Neural progenitor cell (in vitro differentiated cells): ENCODE results near the gene BTBD6. TPM values are rescaled to one million over a fixed set of nuclear protein-coding genes. Genes with fewer than 3 reads are reported as not detected.

Source experiments
- DNase-seq: peaks from one replicate; pipeline ENCODE4 v3.0.0-alpha.2; 2016; ENCODE audit warnings: low spot score
- H2AFZ ChIP-seq: fragments of 200-600 bp; sonication (generic); replicated peaks from 2 replicates; pipeline ENCODE4 v1.6.1; 2016; ENCODE audit warnings: antibody characterized with exemption
- H3F3A ChIP-seq: fragments of 200-600 bp; sonication (generic); 2 replicates; pipeline ENCODE4 v1.6.1; 2016; ENCODE audit warnings: antibody characterized with exemption, low read depth
- H3K27ac ChIP-seq: fragments of 200-600 bp; sonication (generic); 2 replicates; pipeline ENCODE4 v1.5.1; 2016; ENCODE audit warnings: mild to moderate bottlenecking
- H3K27me3 ChIP-seq: fragments of 200-600 bp; sonication (generic); 2 replicates; pipeline ENCODE4 v1.6.1; 2016; ENCODE audit warnings: mild to moderate bottlenecking, moderate library complexity
- H3K36me3 ChIP-seq: fragments of 200-600 bp; sonication (generic); 2 replicates; pipeline ENCODE4 v1.5.1; 2016
- H3K4me1 ChIP-seq: fragments of 200-600 bp; sonication (generic); 2 replicates; pipeline ENCODE4 v1.6.1; 2016; ENCODE audit warnings: mixed run types
- H3K4me2 ChIP-seq: fragments of 200-600 bp; sonication (generic); 2 replicates; pipeline ENCODE4 v1.6.1; 2016
- H3K4me3 ChIP-seq: fragments of 200-600 bp; sonication (generic); 2 replicates; pipeline ENCODE4 v1.5.1; 2016
- H3K79me2 ChIP-seq: fragments of 200-600 bp; sonication (generic); 2 replicates; pipeline ENCODE4 v1.6.1; 2016; ENCODE audit warnings: low read depth
- H3K9ac ChIP-seq: fragments of 200-600 bp; sonication (generic); 2 replicates; pipeline ENCODE4 v1.6.1; 2016
- H3K9me3 ChIP-seq: fragments of 200-600 bp; sonication (generic); 2 replicates; pipeline ENCODE4 v1.5.1; 2016; ENCODE audit warnings: low read depth
- H4K20me1 ChIP-seq: fragments of 200-600 bp; sonication (generic); 2 replicates; pipeline ENCODE4 v1.6.1; 2016; ENCODE audit warnings: low read depth
- H3K27ac Mint-ChIP-seq: 3 replicates; pipeline ENCODE4 v1.8.0; 2021; ENCODE audit warnings: mixed read lengths
- H3K27me3 Mint-ChIP-seq: 2 replicates; pipeline ENCODE4 v1.8.0; 2022; ENCODE audit warnings: low read depth, mild to moderate bottlenecking, inconsistent platforms, moderate library complexity, mixed read lengths; ENCODE audit not compliant: insufficient read depth
- H3K36me3 Mint-ChIP-seq: 3 replicates; pipeline ENCODE4 v1.8.0; 2021; ENCODE audit warnings: mixed read lengths
- H3K4me1 Mint-ChIP-seq: 3 replicates; pipeline ENCODE4 v1.8.0; 2021; ENCODE audit warnings: mixed read lengths
- H3K4me3 Mint-ChIP-seq: 3 replicates; pipeline ENCODE4 v1.8.0; 2021; ENCODE audit warnings: mild to moderate bottlenecking, moderate library complexity, mixed read lengths
- H3K9me3 Mint-ChIP-seq: 3 replicates; pipeline ENCODE4 v1.8.0; 2020; ENCODE audit warnings: mixed read lengths
- EZH2 ChIP-seq: fragments of 200-600 bp; sonication (generic); IDR thresholded peaks from 2 replicates; pipeline ENCODE4 v1.6.1; 2017; ENCODE audit warnings: antibody characterized with exemption, mild to moderate bottlenecking, moderate library complexity
- EZH2phosphoT487 ChIP-seq: fragments of 200-600 bp; sonication (generic); IDR thresholded peaks from 2 replicates; pipeline ENCODE4 v1.6.1; 2017; ENCODE audit warnings: antibody characterized with exemption
- total RNA-seq: library from RNA; depleted of rRNA; stranded (reverse); fragments of >200 nt; gene quantifications from 2 replicates; pipeline ENCODE4 v1.2.3, GENCODE V29; 2015; ENCODE audit warnings: low replicate concordance
- TF ChIP-seq, protein P1 (sequence below): fragments of 200-600 bp; sonication (generic); IDR thresholded peaks from 2 replicates; pipeline ENCODE4 v1.5.1; 2017; ENCODE audit warnings: antibody characterized with exemption, mild to moderate bottlenecking

The BTBD6 gene
- total RNA-seq, 1 donor from 2014 or later = 9.0 TPM

DNA sequence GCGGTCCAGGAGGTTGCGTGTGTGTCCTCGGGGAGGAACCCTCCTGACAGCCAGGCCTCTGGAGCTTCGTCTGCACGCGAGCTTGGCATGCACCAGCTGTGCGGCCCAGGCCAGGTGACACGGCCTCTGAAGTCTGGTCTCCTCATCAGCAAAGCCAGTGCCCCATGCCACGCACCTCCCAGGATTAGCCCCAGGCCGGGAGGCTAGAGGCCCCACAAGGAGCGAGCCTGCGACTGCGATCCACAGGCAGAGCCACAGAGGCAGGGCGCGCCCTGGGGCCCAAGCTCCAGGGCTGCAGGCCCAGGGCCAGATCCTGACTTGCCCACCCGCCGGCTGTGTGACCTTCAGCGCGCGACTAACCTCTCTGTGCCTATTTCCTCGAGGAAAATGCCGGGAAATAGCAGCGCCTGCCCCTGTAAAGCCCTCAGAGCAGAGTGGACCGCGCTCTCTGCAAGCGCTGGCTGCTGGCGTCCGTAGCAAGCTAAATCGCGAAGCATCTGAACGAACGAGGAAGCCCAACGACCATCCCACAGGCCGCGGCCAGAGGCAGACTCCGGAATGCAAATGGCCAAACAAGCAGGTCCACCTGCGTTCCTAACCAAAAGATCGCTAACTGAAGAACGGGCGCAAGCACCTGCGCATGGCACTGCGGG, 492 bp upstream of the BTBD6 start:
- Histone ChIP-seq H2AFZ (peak overlapping the region; percentile 71), H3K9ac (no peak overlapping the region), H3F3A (peaks cover 11% of the 10 kb centered on the region), H3K9me3 (no peaks in the 10 kb centered on the region), H3K27ac (no peak overlapping the region), H4K20me1 (peaks cover 34% of the 10 kb centered on the region), H3K4me3 (peak overlapping the region; percentile 64), H3K4me1 (peaks cover 10% of the 10 kb centered on the region), H3K4me2 (peak overlapping the region; percentile 95), H3K79me2 (peaks cover 35% of the 10 kb centered on the region), H3K36me3 (no peaks in the 10 kb centered on the region), H3K27me3 (peaks cover 7% of the 10 kb centered on the region)
- H3K36me3 Mint-ChIP-seq = peaks cover 16% of the 10 kb centered on the region
- peak overlapping the region; percentile 86 for H3K4me3 Mint-ChIP-seq
- peak; percentile 14 for DNase-seq
- TF ChIP-seq EZH2 (no peak), EZH2phosphoT487 (no peak)
- TF ChIP-seq, protein P1, sequence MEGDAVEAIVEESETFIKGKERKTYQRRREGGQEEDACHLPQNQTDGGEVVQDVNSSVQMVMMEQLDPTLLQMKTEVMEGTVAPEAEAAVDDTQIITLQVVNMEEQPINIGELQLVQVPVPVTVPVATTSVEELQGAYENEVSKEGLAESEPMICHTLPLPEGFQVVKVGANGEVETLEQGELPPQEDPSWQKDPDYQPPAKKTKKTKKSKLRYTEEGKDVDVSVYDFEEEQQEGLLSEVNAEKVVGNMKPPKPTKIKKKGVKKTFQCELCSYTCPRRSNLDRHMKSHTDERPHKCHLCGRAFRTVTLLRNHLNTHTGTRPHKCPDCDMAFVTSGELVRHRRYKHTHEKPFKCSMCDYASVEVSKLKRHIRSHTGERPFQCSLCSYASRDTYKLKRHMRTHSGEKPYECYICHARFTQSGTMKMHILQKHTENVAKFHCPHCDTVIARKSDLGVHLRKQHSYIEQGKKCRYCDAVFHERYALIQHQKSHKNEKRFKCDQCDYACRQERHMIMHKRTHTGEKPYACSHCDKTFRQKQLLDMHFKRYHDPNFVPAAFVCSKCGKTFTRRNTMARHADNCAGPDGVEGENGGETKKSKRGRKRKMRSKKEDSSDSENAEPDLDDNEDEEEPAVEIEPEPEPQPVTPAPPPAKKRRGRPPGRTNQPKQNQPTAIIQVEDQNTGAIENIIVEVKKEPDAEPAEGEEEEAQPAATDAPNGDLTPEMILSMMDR = no peak
- H3K27me3 Mint-ChIP-seq = peaks cover 4% of the 10 kb centered on the region
- H3K27ac Mint-ChIP-seq = no peak overlapping the region
- peaks cover 4% of the 10 kb centered on the region for H3K4me1 Mint-ChIP-seq
- no peaks in the 10 kb centered on the region for H3K9me3 Mint-ChIP-seq

DNA sequence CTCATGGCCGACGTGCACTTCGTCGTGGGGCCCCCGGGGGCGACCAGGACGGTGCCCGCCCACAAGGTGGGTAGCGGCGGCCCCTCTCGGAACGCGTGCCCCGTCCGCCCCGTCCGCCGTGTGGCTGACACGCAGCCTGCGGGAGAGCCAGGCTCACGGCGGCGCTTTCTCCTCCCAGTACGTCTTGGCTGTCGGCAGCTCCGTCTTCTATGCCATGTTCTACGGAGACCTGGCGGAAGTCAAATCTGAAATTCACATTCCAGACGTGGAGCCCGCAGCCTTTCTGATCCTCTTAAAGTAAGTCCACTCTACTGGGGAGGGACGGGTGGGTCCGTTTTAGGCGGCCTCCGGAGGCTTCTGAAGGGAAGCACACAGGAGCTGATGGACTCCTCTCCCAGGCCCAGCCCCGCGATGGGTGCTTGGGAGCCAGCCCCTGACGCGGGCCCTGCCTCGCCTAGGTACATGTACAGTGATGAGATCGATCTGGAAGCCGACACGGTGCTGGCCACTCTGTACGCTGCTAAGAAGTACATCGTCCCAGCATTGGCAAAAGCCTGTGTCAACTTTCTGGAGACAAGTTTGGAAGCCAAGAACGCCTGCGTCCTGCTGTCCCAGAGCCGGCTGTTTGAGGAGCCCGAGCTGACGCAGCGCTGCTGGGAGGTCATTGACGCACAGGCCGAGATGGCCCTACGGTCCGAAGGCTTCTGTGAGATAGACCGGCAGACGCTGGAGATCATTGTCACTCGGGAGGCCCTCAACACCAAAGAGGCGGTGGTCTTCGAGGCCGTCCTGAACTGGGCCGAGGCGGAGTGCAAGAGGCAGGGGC, 1.1 kb downstream of the BTBD6 start:
- Histone ChIP-seq H3K9me3 (no peaks in the 10 kb centered on the region), H3K9ac (no peak overlapping the region), H3K4me1 (peaks cover 10% of the 10 kb centered on the region), H3F3A (peaks cover 11% of the 10 kb centered on the region), H3K79me2 (peaks cover 27% of the 10 kb centered on the region), H3K4me2 (peak overlapping the region; percentile 95), H3K27me3 (peaks cover 7% of the 10 kb centered on the region), H3K27ac (no peak overlapping the region), H3K4me3 (peak overlapping the region; percentile 64), H2AFZ (no peak overlapping the region), H3K36me3 (no peaks in the 10 kb centered on the region), H4K20me1 (peaks cover 37% of the 10 kb centered on the region)
- peak; percentile 52 for DNase-seq
- Mint-ChIP-seq H3K27ac (no peak overlapping the region), H3K27me3 (peaks cover 4% of the 10 kb centered on the region), H3K4me1 (peaks cover 4% of the 10 kb centered on the region), H3K9me3 (no peaks in the 10 kb centered on the region), H3K4me3 (peak overlapping the region; percentile 86), H3K36me3 (peaks cover 17% of the 10 kb centered on the region)
- no peak for TF ChIP-seq EZH2phosphoT487
- TF ChIP-seq, protein P1 = no peak
- TF ChIP-seq EZH2 = no peak

DNA sequence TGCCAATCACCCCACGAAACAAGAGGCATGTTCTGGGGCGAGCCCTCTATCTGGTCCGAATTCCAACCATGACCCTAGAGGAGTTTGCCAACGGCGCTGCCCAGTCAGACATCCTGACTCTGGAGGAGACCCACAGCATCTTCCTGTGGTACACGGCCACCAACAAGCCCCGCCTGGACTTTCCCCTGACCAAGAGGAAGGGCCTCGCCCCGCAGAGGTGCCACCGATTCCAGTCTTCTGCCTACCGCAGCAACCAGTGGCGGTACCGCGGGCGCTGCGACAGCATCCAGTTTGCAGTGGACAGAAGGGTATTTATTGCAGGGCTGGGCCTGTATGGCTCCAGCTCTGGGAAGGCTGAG, 1.7 kb downstream of the BTBD6 start:
- Mint-ChIP-seq H3K36me3 (peaks cover 17% of the 10 kb centered on the region), H3K27me3 (peaks cover 4% of the 10 kb centered on the region), H3K27ac (no peak overlapping the region), H3K4me3 (peak overlapping the region; percentile 86), H3K4me1 (peaks cover 4% of the 10 kb centered on the region), H3K9me3 (no peaks in the 10 kb centered on the region)
- H3F3A ChIP-seq = peaks cover 11% of the 10 kb centered on the region
- no peak overlapping the region for H3K4me3 ChIP-seq
- no peak overlapping the region for H3K9ac ChIP-seq
- peaks cover 37% of the 10 kb centered on the region for H4K20me1 ChIP-seq
- no peak overlapping the region for H3K4me2 ChIP-seq
- H2AFZ ChIP-seq = no peak overlapping the region
- peaks cover 10% of the 10 kb centered on the region for H3K4me1 ChIP-seq
- peaks cover 7% of the 10 kb centered on the region for H3K27me3 ChIP-seq
- no peak for DNase-seq
- TF ChIP-seq, protein P1 = no peak
- TF ChIP-seq EZH2phosphoT487 = no peak
- no peak overlapping the region for H3K27ac ChIP-seq
- H3K79me2 ChIP-seq = peaks cover 24% of the 10 kb centered on the region
- H3K36me3 ChIP-seq = no peaks in the 10 kb centered on the region
- no peaks in the 10 kb centered on the region for H3K9me3 ChIP-seq
